Fibroblast of lung (primary cell): ENCODE results near the gene DLG2. TPM values are rescaled to one million over a fixed set of nuclear protein-coding genes. Genes with fewer than 3 reads are reported as not detected.

Experiments used
- DNase-seq, 2 donors: peaks; one replicate each; pipeline versions ENCODE4 v3.0.0 to v3.0.0-alpha.2; 2010; ENCODE audit warnings: low read depth in 2 of 2
- H2AFZ ChIP-seq: 2 replicates; pipeline ENCODE4 v1.5.1; 2012; ENCODE audit warnings: low read length, control low read depth, inconsistent platforms
- H3K27ac ChIP-seq: 2 replicates; pipeline ENCODE4 v1.5.1; 2011; ENCODE audit warnings: low read length, control low read depth; ENCODE audit not compliant: insufficient read depth
- H3K27me3 ChIP-seq: 2 replicates; pipeline ENCODE4 v1.5.1; 2011; ENCODE audit warnings: mild to moderate bottlenecking, low read length; ENCODE audit not compliant: control insufficient read depth, insufficient read depth
- H3K36me3 ChIP-seq: 2 replicates; pipeline ENCODE4 v1.5.1; 2011; ENCODE audit warnings: low read length; ENCODE audit not compliant: control insufficient read depth, insufficient read depth
- H3K4me1 ChIP-seq: 2 replicates; pipeline ENCODE4 v1.5.1; 2011; ENCODE audit warnings: low read length; ENCODE audit not compliant: control insufficient read depth, insufficient read depth; ENCODE audit errors: extremely low read depth
- H3K4me2 ChIP-seq: 2 replicates; pipeline ENCODE4 v1.5.1; 2011; ENCODE audit warnings: low read length, control low read depth; ENCODE audit not compliant: insufficient read depth; ENCODE audit errors: extremely low read depth
- H3K4me3 ChIP-seq, 4 experiments: fragments of 200-600 bp in 1 of 4; sonication (generic) in 1 of 4; replicated peaks in 1 of 4; 2 replicates each; pipeline ENCODE4 v1.5.1; 2011 to 2016; ENCODE audit warnings: low read length in 4 of 4, low read depth in 3 of 4, mild to moderate bottlenecking in 3 of 4, control low read depth in 2 of 4, inconsistent platforms in 1 of 4, mixed read lengths in 1 of 4; ENCODE audit not compliant: insufficient read depth in 1 of 4; ENCODE audit errors: control extremely low read depth in 1 of 4
- H3K79me2 ChIP-seq: 2 replicates; pipeline ENCODE4 v1.5.1; 2012; ENCODE audit warnings: mild to moderate bottlenecking, low read length, inconsistent platforms; ENCODE audit not compliant: control insufficient read depth, insufficient read depth
- H3K9ac ChIP-seq: 2 replicates; pipeline ENCODE4 v1.5.1; 2011; ENCODE audit warnings: mild to moderate bottlenecking, low read length, control low read depth; ENCODE audit not compliant: insufficient read depth
- H3K9me3 ChIP-seq: 2 replicates; pipeline ENCODE4 v1.5.1; 2012; ENCODE audit warnings: low read depth, low read length; ENCODE audit not compliant: control insufficient read depth, insufficient read depth
- H4K20me1 ChIP-seq: 2 replicates; pipeline ENCODE4 v1.5.1; 2011; ENCODE audit warnings: low read length; ENCODE audit not compliant: control insufficient read depth, insufficient read depth; ENCODE audit errors: extremely low read depth
- CTCF ChIP-seq, 2 donors: IDR thresholded peaks in 1 of 2; conservative IDR thresholded peaks in 1 of 2; 1 replicate in 1 of 2; 2 replicates in 1 of 2; pipeline ENCODE4 v1.5.1; 2011 to 2012; ENCODE audit warnings: low read length in 2 of 2, control low read depth in 1 of 2, inconsistent platforms in 1 of 2, low read depth in 1 of 2, mild to moderate bottlenecking in 1 of 2
- EZH2 ChIP-seq: IDR thresholded peaks from 2 replicates; pipeline ENCODE4 v1.5.1; 2012; ENCODE audit warnings: low read length, control low read depth, mild to moderate bottlenecking; ENCODE audit errors: missing control alignments
- polyA plus RNA-seq, 2 donors: library from polyadenylated mRNA; depleted of rRNA in 1 of 2; stranded (reverse) in 1 of 2; unstranded in 1 of 2; fragments of >200 nt; gene quantifications; 2 replicates each; pipeline ENCODE4 v1.2.1, GENCODE V29; 2011 to 2012; ENCODE audit warnings: missing spikeins in 1 of 2
- total RNA-seq: library from RNA; depleted of rRNA; stranded (reverse); fragments of >200 nt; gene quantifications from 2 replicates; pipeline ENCODE4 v1.2.1, GENCODE V29; 2014

DLG2 gene
- total and polyA plus RNA-seq, 2 donors (not counting 1 experiment from before 2014, with no cell fraction given): 0.77 to 2.3 TPM

- no peak overlapping the region for H3K4me2 ChIP-seq
- no peaks in the 10 kb centered on the region for H3K4me1 ChIP-seq
- H3K27ac ChIP-seq: no peak overlapping the region
- no peaks in the 10 kb centered on the region for H4K20me1 ChIP-seq
- DNase-seq: no peak
- no peaks in the 10 kb centered on the region for H3K36me3 ChIP-seq
- no peak overlapping the region for H2AFZ ChIP-seq
- H3K27me3 ChIP-seq: no peaks in the 10 kb centered on the region
- no peak overlapping the region for H3K4me3 ChIP-seq
- TF ChIP-seq EZH2 (no peak), CTCF (conservative IDR thresholded peaks at IDR 0.05 in 1 of 2, IDR thresholded peaks at IDR 0.05 in 1 of 2; ENCODE audit: low read depth in 1 of 2, low read length in 2 of 2) (no peak)
- no peaks in the 10 kb centered on the region for H3K79me2 ChIP-seq
- H3K9ac ChIP-seq: no peak overlapping the region
- no peaks in the 10 kb centered on the region for H3K9me3 ChIP-seq
Observed at GRCh38 chr11:84256618-84257017, 1370.5 kb downstream of the DLG2 start.

- TF ChIP-seq CTCF (conservative IDR thresholded peaks at IDR 0.05 in 1 of 2, IDR thresholded peaks at IDR 0.05 in 1 of 2; ENCODE audit: low read depth in 1 of 2, low read length in 2 of 2): no peak
- no peak for TF ChIP-seq EZH2
- H2AFZ ChIP-seq: no peak overlapping the region
Observed at GRCh38 chr11:84255483-84255882, 1371.7 kb downstream of the DLG2 start.

GRCh38 chr11:84250834-84251613 lies 1376.1 kb downstream of the DLG2 start:
- H3K4me2 ChIP-seq: no peak overlapping the region
- no peak overlapping the region for H3K4me3 ChIP-seq
- H3K9me3 ChIP-seq: no peaks in the 10 kb centered on the region
- H3K36me3 ChIP-seq: no peaks in the 10 kb centered on the region
- H3K4me1 ChIP-seq: no peaks in the 10 kb centered on the region
- no peaks in the 10 kb centered on the region for H4K20me1 ChIP-seq
- TF ChIP-seq EZH2 (no peak), CTCF (conservative IDR thresholded peaks at IDR 0.05 in 1 of 2, IDR thresholded peaks at IDR 0.05 in 1 of 2; ENCODE audit: low read depth in 1 of 2, low read length in 2 of 2) (no peak)
- H3K27ac ChIP-seq: no peak overlapping the region
- H2AFZ ChIP-seq: no peak overlapping the region
- no peaks in the 10 kb centered on the region for H3K79me2 ChIP-seq
- no peak overlapping the region for H3K9ac ChIP-seq
- peak in 1 of 2 donors; percentile 12 for DNase-seq
- H3K27me3 ChIP-seq: no peaks in the 10 kb centered on the region

More at GRCh38 chr11:84255483-84255882, 1371.7 kb downstream of the DLG2 start:
- Histone ChIP-seq H3K27ac (no peak overlapping the region), H3K9me3 (no peaks in the 10 kb centered on the region), H3K36me3 (no peaks in the 10 kb centered on the region), H3K4me1 (no peaks in the 10 kb centered on the region), H3K4me2 (no peak overlapping the region), H3K27me3 (no peaks in the 10 kb centered on the region), H3K9ac (no peak overlapping the region), H4K20me1 (no peaks in the 10 kb centered on the region), H3K79me2 (no peaks in the 10 kb centered on the region), H3K4me3 (no peak overlapping the region)
- no peak for DNase-seq
